Fibroblast of pulmonary artery (primary cell): Measurements from ENCODE around the gene IL1RAPL1.

Experiments used
- DNase-seq: peaks from one replicate; pipeline ENCODE4 v3.0.0-alpha.2; 2010; ENCODE audit warnings: low read depth
- H3K4me3 ChIP-seq: replicated peaks from 2 replicates; pipeline ENCODE4 v1.5.1; 2011; ENCODE audit warnings: low read depth, mild to moderate bottlenecking, control low read depth, low read length, moderate library complexity
- CTCF ChIP-seq: IDR thresholded peaks from 2 replicates; pipeline ENCODE4 v1.5.1; 2011; ENCODE audit warnings: mild to moderate bottlenecking, control low read depth, low read length, inconsistent platforms; ENCODE audit errors: missing control alignments

The IL1RAPL1 gene

DNA sequence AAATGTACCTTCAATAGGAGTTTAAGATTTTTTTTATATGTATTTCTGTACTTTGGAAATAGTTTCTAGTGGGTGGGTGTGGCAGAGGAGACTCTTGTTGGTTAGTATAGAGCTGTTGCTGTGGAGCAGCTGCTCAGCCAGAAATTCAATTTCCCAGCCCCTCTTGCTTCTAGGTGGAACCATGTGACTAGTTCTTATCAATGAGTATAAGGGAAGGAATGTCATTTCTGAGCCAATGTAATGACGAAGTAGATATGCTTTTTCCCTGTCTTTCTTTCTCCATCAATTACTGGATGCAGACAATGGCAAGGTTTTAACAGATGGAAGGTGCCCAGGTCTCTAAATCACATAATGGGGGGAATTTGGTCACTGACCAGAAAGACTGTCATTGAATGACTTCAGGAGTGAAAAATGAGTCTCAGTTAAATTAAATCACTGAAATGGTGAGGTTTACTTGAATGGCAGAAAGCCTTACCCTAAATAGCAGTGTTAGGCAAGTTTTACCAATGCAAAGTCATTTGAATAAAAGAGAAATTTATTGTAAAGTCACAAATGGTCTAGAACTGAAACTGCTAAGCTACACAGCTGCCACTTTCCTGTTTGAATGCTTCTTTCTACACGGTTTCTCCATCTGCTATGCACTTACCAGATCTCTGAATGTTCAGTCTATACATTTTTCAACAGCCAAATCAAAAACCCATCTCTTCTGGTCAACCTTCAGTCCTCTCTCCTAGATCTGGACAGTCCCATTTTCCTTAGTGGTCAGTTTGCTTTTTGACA is 832.7 kb downstream of the IL1RAPL1 start:
- H3K4me3 ChIP-seq = no peak overlapping the region
- peak; percentile 92 for DNase-seq
- no peak for TF ChIP-seq CTCF

GRCh38 chrX:29422034-29422433 is 834.8 kb downstream of the IL1RAPL1 start:
- TF ChIP-seq CTCF = no peak
- no peak for DNase-seq
- H3K4me3 ChIP-seq = no peak overlapping the region

DNA sequence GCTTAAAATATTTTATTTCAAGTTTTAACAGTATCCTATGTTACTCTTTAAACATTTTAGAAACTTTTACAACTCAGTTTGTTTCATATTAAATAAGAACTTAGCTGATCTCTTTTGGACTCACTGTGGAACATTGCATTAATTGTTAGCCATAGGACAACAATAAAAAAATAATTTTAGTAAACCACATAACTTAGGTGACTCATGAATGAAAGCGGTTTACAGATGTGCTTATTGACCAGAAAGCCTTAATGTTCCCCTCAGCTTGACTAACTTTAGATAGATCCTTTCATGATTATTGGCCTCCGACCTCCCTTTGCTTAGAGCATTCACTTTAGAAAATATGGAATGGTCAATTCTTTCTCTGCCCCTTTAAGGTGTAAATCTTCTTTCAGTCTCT is 844.6 kb downstream of the IL1RAPL1 start:
- no peak overlapping the region for H3K4me3 ChIP-seq

DNA sequence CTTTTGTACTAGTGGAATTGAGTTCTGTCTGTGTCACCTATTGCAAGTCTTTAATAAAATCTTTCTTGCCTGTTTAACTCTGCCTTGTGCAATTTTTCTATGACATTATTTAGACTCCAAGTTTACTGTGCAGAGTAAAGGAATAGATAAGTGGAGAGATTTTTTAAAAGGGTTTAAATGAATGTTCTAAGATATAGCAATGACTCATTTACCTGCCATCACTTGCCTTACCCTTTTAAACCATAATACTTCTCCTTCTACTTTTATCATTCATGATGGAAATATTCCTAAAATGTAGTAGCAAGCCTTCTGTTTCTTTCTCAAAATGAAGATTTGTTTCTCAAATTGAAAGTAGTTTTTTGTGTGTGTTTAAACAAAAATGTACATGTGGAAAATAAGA is 845.3 kb downstream of the IL1RAPL1 start:
- no peak for TF ChIP-seq CTCF
- no peak overlapping the region for H3K4me3 ChIP-seq
- no peak for DNase-seq

More for the DNA sequence above, 844.6 kb downstream of the IL1RAPL1 start:
- no peak for TF ChIP-seq CTCF
- no peak for DNase-seq

GRCh38 chrX:29434939-29435338 is 847.7 kb downstream of the IL1RAPL1 start:
- no peak for TF ChIP-seq CTCF
- no peak for DNase-seq

GRCh38 chrX:29435396-29435795 is 848.1 kb downstream of the IL1RAPL1 start:
- DNase-seq = peak; percentile 74
- no peak overlapping the region for H3K4me3 ChIP-seq
- TF ChIP-seq CTCF = no peak

More at GRCh38 chrX:29434939-29435338, 847.7 kb downstream of the IL1RAPL1 start:
- H3K4me3 ChIP-seq = no peak overlapping the region

DNA sequence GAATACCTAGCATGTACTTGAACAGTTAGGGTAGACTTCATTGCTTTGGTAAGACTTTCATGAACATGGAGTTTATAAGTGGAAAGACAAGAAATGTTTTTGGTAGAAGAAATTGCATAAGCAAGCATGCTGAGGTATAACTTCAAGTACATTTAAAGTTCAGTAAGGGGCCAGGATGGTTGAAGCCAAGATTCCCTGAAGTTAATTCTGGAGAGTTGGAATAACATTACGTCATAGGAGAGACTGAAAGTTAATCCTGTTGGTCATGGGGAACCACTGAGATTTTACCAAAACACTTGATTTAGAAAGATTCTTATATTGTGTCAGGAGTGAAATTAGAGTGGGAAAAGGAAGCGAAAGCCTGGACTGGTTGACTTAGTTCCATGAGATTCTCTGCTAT is 860.6 kb downstream of the IL1RAPL1 start:
- DNase-seq = no peak
- TF ChIP-seq CTCF = no peak

More for the DNA sequence above, 860.6 kb downstream of the IL1RAPL1 start:
- H3K4me3 ChIP-seq = no peak overlapping the region
